Smooth muscle cell of the coronary artery (primary cell): ENCODE results near the gene GRN. TPM values are rescaled to one million over a fixed set of nuclear protein-coding genes. Genes with fewer than 3 reads are reported as not detected.

Source experiments
- total RNA-seq: library from RNA; depleted of rRNA; stranded (reverse); fragments of >200 nt; gene quantifications from 2 replicates; pipeline ENCODE4 v1.2.3, GENCODE V29; 2014; ENCODE audit warnings: low replicate concordance

GRN gene
- 202 and 430 TPM in 2 replicates for total RNA-seq

DNA sequence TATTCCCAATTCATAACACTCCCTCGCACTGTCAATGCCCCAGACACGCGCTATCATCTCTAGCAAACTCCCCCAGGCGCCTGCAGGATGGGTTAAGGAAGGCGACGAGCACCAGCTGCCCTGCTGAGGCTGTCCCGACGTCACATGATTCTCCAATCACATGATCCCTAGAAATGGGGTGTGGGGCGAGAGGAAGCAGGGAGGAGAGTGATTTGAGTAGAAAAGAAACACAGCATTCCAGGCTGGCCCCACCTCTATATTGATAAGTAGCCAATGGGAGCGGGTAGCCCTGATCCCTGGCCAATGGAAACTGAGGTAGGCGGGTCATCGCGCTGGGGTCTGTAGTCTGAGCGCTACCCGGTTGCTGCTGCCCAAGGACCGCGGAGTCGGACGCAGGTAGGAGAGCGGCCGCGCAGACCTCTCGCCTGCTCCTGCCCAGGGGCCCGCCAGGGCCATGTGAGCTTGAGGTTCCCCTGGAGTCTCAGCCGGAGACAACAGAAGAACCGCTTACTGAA, at the start of gene GRN:
GRN (plus strand) TSS at position 364 of the 515 bp plus-strand sequence. CDS start 3,863 bp downstream, outside the sequence.

DNA sequence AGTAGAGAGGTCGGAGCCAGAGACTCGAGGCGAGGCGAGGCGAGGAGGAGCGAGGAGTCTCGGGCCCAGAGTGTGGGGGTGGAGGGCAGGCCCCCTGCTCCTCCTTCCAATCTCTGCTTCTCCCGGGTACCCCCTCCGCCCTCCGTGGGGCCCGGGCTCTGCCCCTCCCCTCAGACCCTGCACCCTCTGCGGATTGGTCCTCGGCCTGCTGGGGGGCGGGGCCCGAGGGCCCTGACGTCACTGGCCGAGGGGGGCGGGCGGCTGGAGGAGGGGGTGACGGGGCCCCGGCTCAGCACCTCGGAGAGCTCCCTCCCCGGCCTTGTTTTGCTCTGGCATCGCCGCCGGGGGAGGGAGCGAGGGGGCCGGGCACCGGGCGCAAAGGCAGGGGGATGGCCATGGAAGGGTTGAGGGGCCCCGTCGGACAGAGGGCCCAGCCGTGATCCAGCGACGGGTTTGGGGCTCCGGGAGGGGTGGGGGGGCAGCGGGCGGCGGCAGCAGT, 36.7 kb upstream of the GRN start, which contains the start of gene RUNDC3A:
RUNDC3A (plus strand) TSS at position 282 of the 499 bp plus-strand sequence. CDS start 232 bp downstream, outside the sequence.

DNA sequence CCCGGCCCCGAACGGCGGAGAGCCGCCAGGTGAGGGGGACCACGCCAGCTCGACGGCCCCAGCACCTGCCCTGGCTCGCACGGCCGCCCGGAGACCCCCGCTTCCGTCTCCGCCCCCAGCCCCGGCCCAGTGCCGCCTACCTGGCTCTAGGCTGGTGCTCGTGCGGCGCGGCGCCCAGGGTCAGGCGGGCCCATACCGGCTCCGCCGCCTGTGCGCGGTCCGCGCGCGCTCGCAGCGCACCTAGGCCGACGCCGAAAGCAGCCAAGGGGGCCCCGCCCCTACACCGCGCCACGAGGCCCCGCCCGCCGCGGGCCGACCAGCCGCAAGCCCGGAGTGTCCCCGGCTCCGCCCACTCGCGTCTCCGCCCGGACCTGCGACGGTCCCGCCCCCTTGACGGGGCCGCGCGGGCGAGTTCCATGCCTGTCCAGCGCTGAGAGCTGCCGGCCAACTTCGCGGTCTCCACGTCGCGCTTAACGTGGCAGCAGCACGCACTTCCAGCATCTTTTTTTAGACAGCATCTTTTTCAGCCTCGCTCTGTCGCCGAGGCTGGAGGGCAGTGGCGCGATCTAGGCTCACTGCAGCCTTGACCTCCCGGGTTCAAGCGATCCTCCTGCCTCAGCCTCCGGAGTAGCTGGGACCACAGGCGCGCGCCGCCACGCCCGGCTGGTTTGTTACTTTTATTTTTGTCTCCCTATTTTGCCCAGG, 20.4 kb upstream of the GRN start, which contains the start of gene SLC25A39:
SLC25A39 (minus strand) TSS at position 253 of the 705 bp plus-strand sequence. CDS start 1,261 bp downstream, outside the sequence.

GRCh38 chr17:44363613-44364159, 18.6 kb downstream of the GRN start, which contains the start of gene FAM171A2:
Gene FAM171A2 (minus strand): TSS chr17:44363853. CDS start chr17:44363714, 139 bp downstream.

DNA sequence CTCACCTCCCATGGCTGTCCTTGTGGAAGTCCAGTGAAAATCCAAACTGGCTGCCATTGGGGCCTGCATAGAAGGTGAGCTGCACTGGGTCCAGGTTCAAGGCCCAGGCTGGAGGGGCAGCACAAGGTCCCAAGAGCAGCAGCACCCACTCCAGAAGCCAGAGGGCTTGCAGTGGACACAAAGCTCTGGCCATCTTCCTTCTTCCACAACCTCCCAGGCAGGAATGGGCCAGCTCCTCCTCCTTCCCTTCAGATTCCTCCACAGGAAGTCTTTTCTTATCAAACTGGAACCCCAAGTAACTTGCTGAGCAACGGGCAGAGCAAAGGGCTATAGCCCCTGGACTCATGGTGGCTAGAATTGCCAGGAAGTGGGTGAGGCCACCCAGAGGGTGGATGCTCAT, 44.2 kb downstream of the GRN start, which contains the start of gene ITGA2B:
ITGA2B (minus strand) TSS at position 369 of the 400 bp plus-strand sequence; CDS start at position 193, 176 bp downstream.

Other genes starting within 250 kb of the GRN start
- gene HDAC5, start 221.7 kb upstream of the GRN start, total RNA-seq = 40.1 and 63.5 TPM in 2 replicates
- gene HROB, start 203.4 kb upstream of the GRN start, total RNA-seq = 0.68 and 1.5 TPM in 2 replicates
- gene ASB16, start 174.6 kb upstream of the GRN start, total RNA-seq = not detected in 2 replicates
- gene TMUB2, start 158.3 kb upstream of the GRN start, total RNA-seq = 22.4 and 30.9 TPM in 2 replicates
- gene ATXN7L3, start 145.4 kb upstream of the GRN start, total RNA-seq = 20.9 and 28.5 TPM in 2 replicates
- gene UBTF, start 125.6 kb upstream of the GRN start, total RNA-seq = 39.5 and 45.2 TPM in 2 replicates
- gene SLC4A1, start 77.2 kb upstream of the GRN start, total RNA-seq = not detected in 2 replicates
- 0.08 and 1.1 TPM in 2 replicates for gene RUNDC3A, start 36.7 kb upstream of the GRN start, total RNA-seq
- 51.5 and 67.5 TPM in 2 replicates for gene SLC25A39, start 20.5 kb upstream of the GRN start, total RNA-seq
- gene FAM171A2, start 18.6 kb downstream of the GRN start, total RNA-seq = 2.5 and 4.0 TPM in 2 replicates
- 0.23 and 0.82 TPM in 2 replicates for gene ITGA2B, start 44.3 kb downstream of the GRN start, total RNA-seq
- gene GPATCH8, start 158.1 kb downstream of the GRN start, total RNA-seq = 10.4 and 13.5 TPM in 2 replicates
- 12.8 and 15.1 TPM in 2 replicates for gene FZD2, start 212.2 kb downstream of the GRN start, total RNA-seq